SK-N-SH (cell line): ENCODE results near the gene RAD51B. TPM values are rescaled to one million over a fixed set of nuclear protein-coding genes. Genes with fewer than 3 reads are reported as not detected.

Experiments
- CTCF ChIA-PET: fragments of 300-600, 350-600 bp; formaldehyde crosslinking; extraction: SDS; loops from one replicate; lab custom pipeline; 2021; lab: Yijun Ruan, JAX
- POLR2A ChIA-PET: fragments of 350-600 bp; sonication (Branson Sonifier 250); formaldehyde crosslinking; extraction: SDS; loops from one replicate; lab custom pipeline; 2020; ENCODE audit warnings: antibody characterized with exemption, inconsistent platforms; lab: Yijun Ruan, JAX
- DNase-seq: peaks from one replicate; pipeline ENCODE4 v3.0.0; 2012
- H2AFZ ChIP-seq: fragments of 200-600 bp; sonication (generic); 2 replicates; pipeline ENCODE4 v1.8.1; 2016; ENCODE audit warnings: antibody characterized with exemption, mild to moderate bottlenecking, low read depth
- H3F3A ChIP-seq: fragments of 200-600 bp; sonication (generic); replicated peaks from 2 replicates; pipeline ENCODE3; 2016; ENCODE audit warnings: antibody characterized with exemption, mild to moderate bottlenecking; ENCODE audit not compliant: insufficient read depth
- H3K27ac ChIP-seq, 2 experiments: fragments of 200-500 bp in 1 of 2; fragments of 200-600 bp in 1 of 2; sonication (Bioruptor generic) in 1 of 2; sonication (generic), shearing (Covaris generic) in 1 of 2; 2 replicates each; pipeline versions ENCODE4 v1.5.1 to v1.6.1; 2014 to 2016; ENCODE audit warnings: low read depth in 2 of 2, inconsistent platforms in 1 of 2, low read length in 1 of 2, mild to moderate bottlenecking in 1 of 2, mixed read lengths in 1 of 2
- H3K27me3 ChIP-seq: fragments of 200-600 bp; sonication (generic), shearing (Covaris generic); 2 replicates; pipeline ENCODE4 v1.6.1; 2016; ENCODE audit warnings: mixed run types; ENCODE audit not compliant: insufficient read depth
- H3K36me3 ChIP-seq, 2 experiments: fragments of 200-500 bp in 1 of 2; fragments of 200-600 bp in 1 of 2; sonication (Bioruptor generic) in 1 of 2; sonication (generic) in 1 of 2; replicated peaks in 1 of 2; 2 replicates each; pipeline versions ENCODE3 to v1.5.1; 2014 to 2016; ENCODE audit warnings: low read length in 1 of 2, mild to moderate bottlenecking in 1 of 2; ENCODE audit not compliant: insufficient read depth in 2 of 2, control insufficient read depth in 1 of 2
- H3K4me1 ChIP-seq, 2 experiments: fragments of 200-500 bp in 1 of 2; fragments of 200-600 bp in 1 of 2; sonication (Bioruptor generic) in 1 of 2; sonication (generic), shearing (Covaris generic) in 1 of 2; 2 replicates each; pipeline versions ENCODE4 v1.5.1 to v1.6.1; 2014 to 2016; ENCODE audit warnings: low read depth in 1 of 2, low read length in 1 of 2, mixed run types in 1 of 2; ENCODE audit not compliant: insufficient read depth in 2 of 2, control insufficient read depth in 1 of 2
- H3K4me2 ChIP-seq: fragments of 200-600 bp; sonication (generic), shearing (Covaris generic); 2 replicates; pipeline ENCODE4 v1.6.1; 2017; ENCODE audit warnings: mixed run types
- H3K4me3 ChIP-seq, 2 experiments: fragments of 200-500 bp in 1 of 2; fragments of 200-600 bp in 1 of 2; sonication (Bioruptor generic) in 1 of 2; sonication (generic), shearing (Covaris generic) in 1 of 2; 2 replicates each; pipeline versions ENCODE4 v1.5.1 to v1.8.1; 2014 to 2016; ENCODE audit warnings: low read depth in 2 of 2, inconsistent platforms in 1 of 2, low read length in 1 of 2, mild to moderate bottlenecking in 1 of 2, mixed read lengths in 1 of 2, moderate library complexity in 1 of 2
- H3K79me2 ChIP-seq: fragments of 200-600 bp; sonication (generic); 2 replicates; pipeline ENCODE4 v1.8.1; 2017; ENCODE audit warnings: mild to moderate bottlenecking; ENCODE audit not compliant: insufficient read depth
- H3K9ac ChIP-seq: fragments of 200-600 bp; sonication (generic); 2 replicates; pipeline ENCODE4 v1.6.1; 2017; ENCODE audit warnings: mixed run types
- H3K9me2 ChIP-seq: fragments of 200-600 bp; sonication (generic); 2 replicates; pipeline ENCODE4 v1.6.1; 2017; ENCODE audit warnings: mixed run types
- H3K9me3 ChIP-seq: fragments of 200-600 bp; sonication (generic); 2 replicates; pipeline ENCODE4 v1.6.1; 2017; ENCODE audit warnings: mixed run types, mild to moderate bottlenecking, moderate library complexity
- H4K20me1 ChIP-seq: fragments of 200-600 bp; sonication (generic); 2 replicates; pipeline ENCODE4 v1.6.1; 2017; ENCODE audit warnings: mild to moderate bottlenecking, mixed run types; ENCODE audit not compliant: insufficient read depth
- CTCF ChIP-seq: fragments of 200-600 bp; sonication (generic); IDR thresholded peaks from 2 replicates; pipeline ENCODE4 v1.6.1; 2017; ENCODE audit warnings: antibody characterized with exemption, mild to moderate bottlenecking, moderate library complexity
- FOXM1 ChIP-seq: IDR thresholded peaks from 2 replicates; pipeline ENCODE4 v1.4.0; 2012; ENCODE audit warnings: low read depth, mild to moderate bottlenecking
- MEF2A ChIP-seq: IDR thresholded peaks from 2 replicates; pipeline ENCODE4 v1.4.0; 2012; ENCODE audit warnings: low read depth, borderline replicate concordance
- NFIC ChIP-seq: IDR thresholded peaks from 2 replicates; pipeline ENCODE4 v1.4.0; 2012; ENCODE audit warnings: borderline replicate concordance
- NRF1 ChIP-seq: IDR thresholded peaks from 2 replicates; pipeline ENCODE4 v1.6.1; 2012; ENCODE audit warnings: low read depth, mild to moderate bottlenecking, low read length
- RCOR1 ChIP-seq: fragments of 150-350 bp; IDR thresholded peaks from 2 replicates; pipeline ENCODE4 v1.6.1; 2017; ENCODE audit warnings: antibody characterized with exemption, low read length
- REST ChIP-seq: IDR thresholded peaks from 2 replicates; pipeline ENCODE4 v1.6.1; 2012; ENCODE audit warnings: mild to moderate bottlenecking, low read depth, low read length, moderate library complexity
- WGBS: methylation state at CpG from one replicate; pipeline ENCODE4 v1.1.6; 2017; ENCODE audit warnings: low lambda C conversion rate; 5-methylcytosine and 5-hydroxymethylcytosine counted together
- polyA plus RNA-seq, 3 experiments: library from polyadenylated mRNA; depleted of rRNA; stranded (reverse); fragments of >200 nt; gene quantifications; 2 replicates each; pipeline ENCODE4 v1.2.3, GENCODE V29; 2012

Gene RAD51B
- polyA plus RNA-seq, 1 of the 3 experiments (the other 2 are of a cell fraction) = 6.0 TPM

- Histone ChIP-seq H3K4me1 (peaks cover 0 to 14% of the 10 kb centered on the region in 2 experiments; a peak in 2 of 4 replicates), H3K27ac (no peak overlapping the region), H3K27me3 (no peaks in the 10 kb centered on the region), H3K9ac (no peak overlapping the region), H3K9me2 (no peaks in the 10 kb centered on the region), H3K9me3 (no peaks in the 10 kb centered on the region), H3K36me3 (no peaks in the 10 kb centered on the region), H2AFZ (no peak overlapping the region), H3K4me2 (no peak overlapping the region), H3F3A (peaks cover 8% of the 10 kb centered on the region), H4K20me1 (no peaks in the 10 kb centered on the region), H3K79me2 (no peaks in the 10 kb centered on the region), H3K4me3 (no peak overlapping the region)
- DNase-seq = no peak
- WGBS = 74% methylated on average over 2 of the region's 4 CpGs
- TF ChIP-seq REST = no peak
- no peak for TF ChIP-seq MEF2A
- TF ChIP-seq CTCF = no peak
- no peak for TF ChIP-seq FOXM1
- TF ChIP-seq NRF1 = no peak
- no peak for TF ChIP-seq NFIC
- ChIA-PET POLR2A (no interaction called here), CTCF (interaction anchor here (1.0 kb wide), 1 partner anchor 16 kb away, joined by 5 read pairs; no protein-coding TSS in a partner anchor)
These were observed 882.6 kb downstream of the RAD51B start for GRCh38 chr14:68702135-68702534.

GRCh38 chr14:68702578-68702977, 883.0 kb downstream of the RAD51B start:
- no peak for TF ChIP-seq RCOR1
- POLR2A ChIA-PET = no interaction called here
- no peaks in the 10 kb centered on the region for H3K36me3 ChIP-seq
- H3K9ac ChIP-seq = no peak overlapping the region
- no peaks in the 10 kb centered on the region for H4K20me1 ChIP-seq
- 100% methylated on average over 3 of the region's 3 CpGs for WGBS
- no peak overlapping the region for H2AFZ ChIP-seq
- H3K4me1 ChIP-seq = peaks cover 0 to 14% of the 10 kb centered on the region in 2 experiments; a peak in 2 of 4 replicates
- no peak overlapping the region for H3K4me2 ChIP-seq
- H3K79me2 ChIP-seq = no peaks in the 10 kb centered on the region
- H3K9me2 ChIP-seq = no peaks in the 10 kb centered on the region
- H3K9me3 ChIP-seq = no peaks in the 10 kb centered on the region
- no peak overlapping the region for H3K27ac ChIP-seq
- H3K27me3 ChIP-seq = no peaks in the 10 kb centered on the region
- CTCF ChIA-PET = interaction anchor here (1.0 kb wide), 1 partner anchor 16 kb away, joined by 5 read pairs; no protein-coding TSS in a partner anchor
- H3F3A ChIP-seq = peaks cover 8% of the 10 kb centered on the region
- no peak for DNase-seq
- H3K4me3 ChIP-seq = no peak overlapping the region
